Keratinocyte (primary cell): Measurements from ENCODE around the gene MAPKAPK5. TPM values are rescaled to one million over a fixed set of nuclear protein-coding genes. Genes with fewer than 3 reads are reported as not detected.

Source experiments
- DNase-seq: peaks from one replicate; pipeline ENCODE4 v3.0.0-alpha.2; 2011; ENCODE audit warnings: low read depth, missing footprints, low spot score
- FAIRE-seq: peaks from 2 replicates; lab custom pipeline; 2011; peaks lifted over from hg19 to GRCh38; lab: Jason Lieb, UNC
- H2AFZ ChIP-seq: 2 replicates; pipeline ENCODE4 v1.6.0; 2012; ENCODE audit warnings: low read length, control low read depth, inconsistent platforms; ENCODE audit not compliant: control insufficient read depth
- H3K27ac ChIP-seq: 2 replicates; pipeline ENCODE4 v1.5.1; 2011; ENCODE audit warnings: low read length; ENCODE audit not compliant: control insufficient read depth, insufficient read depth
- H3K27me3 ChIP-seq: 3 replicates; pipeline ENCODE4 v1.6.0; 2011; ENCODE audit warnings: low read length; ENCODE audit not compliant: control insufficient read depth, insufficient read depth; ENCODE audit errors: extremely low read depth
- H3K36me3 ChIP-seq, 2 experiments: 2 replicates in 1 of 2; 3 replicates in 1 of 2; pipeline ENCODE4 v1.5.1; 2011; ENCODE audit warnings: low read length in 2 of 2, mild to moderate bottlenecking in 1 of 2; ENCODE audit not compliant: control insufficient read depth in 2 of 2, insufficient read depth in 2 of 2; ENCODE audit errors: extremely low read depth in 1 of 2
- H3K4me1 ChIP-seq: 3 replicates; pipeline ENCODE4 v1.5.1; 2011; ENCODE audit warnings: low read length; ENCODE audit not compliant: control insufficient read depth, insufficient read depth; ENCODE audit errors: extremely low read depth
- H3K4me2 ChIP-seq: 3 replicates; pipeline ENCODE4 v1.6.0; 2011; ENCODE audit warnings: low read depth, low read length; ENCODE audit not compliant: control insufficient read depth, insufficient read depth; ENCODE audit errors: extremely low read depth
- H3K4me3 ChIP-seq, 3 experiments: fragments of 200-600 bp in 1 of 3; sonication (generic) in 1 of 3; 2 replicates in 2 of 3; 3 replicates in 1 of 3; pipeline ENCODE4 v1.5.1; 2011 to 2016; ENCODE audit warnings: low read length in 3 of 3, mild to moderate bottlenecking in 3 of 3, control low read depth in 2 of 3, inconsistent platforms in 1 of 3, low read depth in 1 of 3, mixed read lengths in 1 of 3, mixed run types in 1 of 3, moderate library complexity in 1 of 3; ENCODE audit not compliant: control insufficient read depth in 2 of 3, insufficient read depth in 2 of 3; ENCODE audit errors: extremely low read depth in 1 of 3
- H3K79me2 ChIP-seq: 2 replicates; pipeline ENCODE4 v1.6.0; 2012; ENCODE audit warnings: low read length; ENCODE audit not compliant: control insufficient read depth, insufficient read depth
- H3K9ac ChIP-seq: 3 replicates; pipeline ENCODE4 v1.6.0; 2011; ENCODE audit warnings: low read length; ENCODE audit not compliant: control insufficient read depth, insufficient read depth; ENCODE audit errors: extremely low read depth
- H3K9me1 ChIP-seq: 3 replicates; pipeline ENCODE4 v1.6.0; 2011; ENCODE audit warnings: low read length; ENCODE audit not compliant: control insufficient read depth, insufficient read depth; ENCODE audit errors: extremely low read depth
- H3K9me3 ChIP-seq: 2 replicates; pipeline ENCODE4 v1.5.1; 2012; ENCODE audit warnings: low read depth, low read length; ENCODE audit not compliant: control insufficient read depth
- H4K20me1 ChIP-seq: 3 replicates; pipeline ENCODE4 v1.6.0; 2011; ENCODE audit warnings: low read length; ENCODE audit not compliant: control insufficient read depth, insufficient read depth; ENCODE audit errors: extremely low read depth
- CTCF ChIP-seq, 3 experiments: IDR thresholded peaks in 1 of 3; conservative IDR thresholded peaks in 1 of 3; optimal IDR thresholded peaks in 1 of 3; 2 replicates in 2 of 3; 3 replicates in 1 of 3; pipeline versions ENCODE3 to v1.5.1; 2011; ENCODE audit warnings: low read length in 3 of 3, mild to moderate bottlenecking in 3 of 3, moderate library complexity in 2 of 3, control low read depth in 1 of 3, inconsistent platforms in 1 of 3; ENCODE audit not compliant: insufficient read depth in 2 of 3; ENCODE audit errors: extremely low read depth in 1 of 3
- EZH2 ChIP-seq: IDR thresholded peaks from one replicate; pipeline ENCODE4 v1.6.1; 2012; ENCODE audit warnings: inconsistent platforms, mild to moderate bottlenecking, low read length, moderate library complexity
- dilution Hi-C: fragments of 300-500 bp; cut with MboI; formaldehyde crosslinking; loops from one replicate; pipeline ENCODE4 v1.7.0; 2020; ENCODE audit warnings: low sequenced_read_pairs; ENCODE audit not compliant: extremely low pct_ligation_motif_present
- polyA plus RNA-seq, 5 experiments: library from polyadenylated mRNA; depleted of rRNA in 3 of 5; stranded (reverse) in 3 of 5; stranded (forward) in 1 of 5; unstranded in 1 of 5; fragments of >200 nt; gene quantifications; 1 replicate in 1 of 5; 2 replicates in 3 of 5; 3 replicates in 1 of 5; pipeline versions ENCODE4 v1.2.1 to v1.2.3, GENCODE V29; 2011 to 2012; ENCODE audit warnings: missing spikeins in 2 of 5, low read depth in 1 of 5, low replicate concordance in 1 of 5

Gene MAPKAPK5
- polyA plus RNA-seq, 1 donor (not counting 4 experiments of a cell fraction or from before 2014, with no cell fraction given) = 39.1 TPM

- DNase-seq (no peak), FAIRE-seq (no peak)
- H3K27me3 ChIP-seq = no peaks in the 10 kb centered on the region
- no peaks in the 10 kb centered on the region for H3K9me1 ChIP-seq
- H4K20me1 ChIP-seq = no peaks in the 10 kb centered on the region
- peaks cover 3 to 16% of the 10 kb centered on the region in 2 experiments for H3K36me3 ChIP-seq
- H2AFZ ChIP-seq = no peak overlapping the region
- H3K4me2 ChIP-seq = no peak overlapping the region
- H3K79me2 ChIP-seq = no peaks in the 10 kb centered on the region
- no peaks in the 10 kb centered on the region for H3K4me1 ChIP-seq
- no peak overlapping the region for H3K27ac ChIP-seq
- H3K9me3 ChIP-seq = no peaks in the 10 kb centered on the region
- dilution Hi-C loops = no loop called here
- H3K4me3 ChIP-seq = no peak overlapping the region
- peak in 1 of 3 experiments; percentile 5 for TF ChIP-seq CTCF (optimal IDR thresholded peaks at IDR 0.05 in 1 of 3, IDR thresholded peaks at IDR 0.05 in 1 of 3, conservative IDR thresholded peaks at IDR 0.05 in 1 of 3; ENCODE audit: extremely low read depth in 1 of 3, insufficient read depth in 2 of 3, low read length in 3 of 3)
- TF ChIP-seq EZH2 = no peak
- H3K9ac ChIP-seq = no peak overlapping the region
Measured at GRCh38 chr12:111901182-111901581, 59.2 kb downstream of the MAPKAPK5 start.

GRCh38 chr12:111904446-111904975 is 62.5 kb downstream of the MAPKAPK5 start:
- FAIRE-seq = no peak
- H3K4me2 ChIP-seq = no peak overlapping the region
- no peaks in the 10 kb centered on the region for H3K9me1 ChIP-seq
- TF ChIP-seq CTCF (optimal IDR thresholded peaks at IDR 0.05 in 1 of 3, IDR thresholded peaks at IDR 0.05 in 1 of 3, conservative IDR thresholded peaks at IDR 0.05 in 1 of 3; ENCODE audit: extremely low read depth in 1 of 3, insufficient read depth in 2 of 3, low read length in 3 of 3) (no peak), EZH2 (no peak)
- no peak overlapping the region for H3K27ac ChIP-seq
- H3K4me3 ChIP-seq = no peak overlapping the region
- no peaks in the 10 kb centered on the region for H3K4me1 ChIP-seq
- no peak for DNase-seq
- H2AFZ ChIP-seq = no peak overlapping the region
- H3K9me3 ChIP-seq = no peaks in the 10 kb centered on the region
- H3K36me3 ChIP-seq = peaks cover 3 to 11% of the 10 kb centered on the region in 2 experiments
- no peaks in the 10 kb centered on the region for H3K27me3 ChIP-seq
- dilution Hi-C loops = no loop called here
- H4K20me1 ChIP-seq = no peaks in the 10 kb centered on the region
- H3K79me2 ChIP-seq = no peaks in the 10 kb centered on the region
- no peak overlapping the region for H3K9ac ChIP-seq
